ENCODE measurements around the gene APOB.

The APOB gene

GRCh38 chr2:21001988-21002813, 41.7 kb downstream of the APOB start:
- DNase-seq: no peak

GRCh38 chr2:21001225-21001946, 42.5 kb downstream of the APOB start:
- DNase-seq: no peak

- no peak for DNase-seq
Measured at GRCh38 chr2:20999906-21000645, 43.8 kb downstream of the APOB start.

- no peak for DNase-seq
Measured at GRCh38 chr2:20998972-20999905, 44.6 kb downstream of the APOB start.

- no peak for DNase-seq
Measured at GRCh38 chr2:20997953-20998722, 45.7 kb downstream of the APOB start.

DNA sequence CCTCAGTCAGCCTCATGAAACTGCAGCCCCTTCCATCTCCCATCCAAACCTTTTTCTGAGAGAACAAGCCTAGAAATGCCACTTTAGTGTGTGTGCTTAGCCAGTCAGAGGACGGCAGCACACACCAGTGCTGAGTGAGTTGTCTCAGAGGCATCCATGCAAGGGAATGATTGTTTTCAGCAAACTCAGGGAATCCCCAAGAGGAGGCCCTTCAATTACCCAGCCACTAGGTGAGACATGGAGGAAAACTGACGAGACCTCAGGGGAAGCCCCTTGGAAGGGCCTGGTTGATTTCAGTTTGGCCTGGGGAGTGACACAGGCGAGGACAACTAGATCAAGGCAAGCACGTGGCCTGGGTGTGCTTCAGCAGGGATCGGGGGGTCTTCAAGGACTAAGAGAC, 49.7 kb downstream of the APOB start:
- no peak for DNase-seq

DNA sequence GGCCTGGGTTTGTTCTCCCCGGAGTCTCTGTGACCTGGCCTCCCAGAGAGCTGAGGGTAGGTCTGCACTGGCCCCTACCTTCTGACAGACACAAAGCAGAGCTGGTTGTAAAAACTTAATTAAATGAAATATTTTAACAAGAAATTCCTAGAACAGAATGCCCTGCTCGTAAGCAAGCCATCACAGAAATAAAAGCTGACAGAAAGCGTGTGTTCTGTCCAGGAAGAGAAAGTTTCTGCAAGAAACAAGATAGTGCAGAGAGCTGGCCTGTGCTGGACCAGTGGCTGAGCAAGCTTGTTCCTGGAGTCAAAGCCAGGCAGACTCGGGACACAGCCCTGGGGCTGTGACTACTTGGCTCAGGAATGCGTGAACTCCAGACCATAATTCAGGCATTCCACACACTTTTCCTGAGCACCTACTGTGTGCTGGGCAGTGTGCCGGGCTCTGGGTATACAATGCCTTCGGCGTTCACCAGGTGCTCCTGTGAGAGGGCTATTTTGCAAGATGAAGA, 51.6 kb downstream of the APOB start:
- DNase-seq: no peak

DNA sequence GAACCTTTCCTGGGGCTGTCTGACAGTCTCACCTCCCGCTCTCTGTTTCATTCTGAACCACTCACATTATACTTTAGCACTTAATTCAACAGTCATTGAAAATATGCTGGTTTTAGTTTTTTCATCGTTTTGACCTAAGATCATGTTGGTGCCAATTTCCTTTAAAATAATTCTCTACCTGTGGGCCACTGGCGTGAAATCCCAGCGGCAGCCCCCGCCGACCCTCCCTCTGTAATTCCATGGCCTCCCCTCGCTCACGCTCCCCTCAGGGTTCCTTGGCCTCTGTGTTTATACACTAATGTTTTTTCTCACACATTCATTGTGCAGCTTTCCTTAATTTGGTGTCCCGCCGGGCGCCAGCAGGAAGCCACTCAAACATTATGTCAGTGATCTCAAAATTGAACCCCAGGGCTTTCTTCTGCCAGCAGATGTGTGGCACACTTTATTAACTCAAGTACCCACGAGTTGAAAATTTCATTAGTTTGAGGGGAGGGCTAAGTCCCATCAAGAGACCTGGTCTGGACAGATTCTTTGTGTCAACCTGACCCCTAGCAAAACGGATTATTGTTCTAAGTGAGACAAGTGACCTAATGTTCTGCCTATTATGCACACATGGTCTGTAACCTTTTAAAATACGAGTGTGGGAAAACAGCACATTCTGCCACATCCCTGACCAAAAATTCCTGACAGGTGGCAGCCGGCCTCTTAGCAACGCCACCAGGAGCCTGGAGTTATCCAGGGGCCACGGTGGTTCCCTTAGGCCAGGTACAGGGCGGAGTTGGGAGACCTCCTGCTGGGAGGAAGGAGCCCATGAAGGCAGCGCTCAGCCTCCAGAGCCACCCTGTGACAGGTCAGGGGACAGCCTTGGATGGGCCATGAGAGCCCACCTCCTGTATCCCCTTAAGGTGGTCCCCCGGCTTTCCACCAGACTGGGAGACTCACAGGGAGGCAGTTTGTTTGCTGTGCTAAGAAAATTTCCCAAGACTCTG, 53.1 kb downstream of the APOB start:
- no peak for DNase-seq

GRCh38 chr2:20989404-20989803, 54.5 kb downstream of the APOB start:
- DNase-seq: no peak

- DNase-seq: no peak
Measured at GRCh38 chr2:20988905-20989304, 55.0 kb downstream of the APOB start.

- no peak for DNase-seq
Measured at GRCh38 chr2:20986024-20986939, 57.6 kb downstream of the APOB start.

GRCh38 chr2:20985062-20985461, 58.8 kb downstream of the APOB start:
- DNase-seq: no peak

DNA sequence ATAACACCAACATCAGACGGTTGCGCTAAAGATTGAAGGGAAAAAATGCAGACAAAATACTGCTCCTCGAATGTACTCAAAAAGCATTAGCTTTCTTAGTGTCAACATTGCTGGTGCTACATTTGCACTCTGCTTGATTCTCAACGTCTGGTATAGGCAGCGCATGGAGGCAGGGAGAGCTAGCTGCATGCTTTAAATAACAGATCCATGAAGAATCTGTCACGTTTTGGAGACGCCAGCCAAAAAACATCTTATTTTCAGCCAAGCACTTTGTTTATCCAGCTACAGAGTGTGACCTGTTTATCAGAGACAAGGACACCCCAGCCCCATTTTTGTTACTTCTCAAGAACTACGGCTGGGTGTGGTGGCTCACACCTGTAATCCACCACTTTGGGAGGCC, 59.5 kb downstream of the APOB start:
- no peak for DNase-seq

- no peak for DNase-seq
Measured at GRCh38 chr2:20983844-20984243, 60.0 kb downstream of the APOB start.

- no peak for DNase-seq
Measured at GRCh38 chr2:20982861-20983260, 61.0 kb downstream of the APOB start.

DNA sequence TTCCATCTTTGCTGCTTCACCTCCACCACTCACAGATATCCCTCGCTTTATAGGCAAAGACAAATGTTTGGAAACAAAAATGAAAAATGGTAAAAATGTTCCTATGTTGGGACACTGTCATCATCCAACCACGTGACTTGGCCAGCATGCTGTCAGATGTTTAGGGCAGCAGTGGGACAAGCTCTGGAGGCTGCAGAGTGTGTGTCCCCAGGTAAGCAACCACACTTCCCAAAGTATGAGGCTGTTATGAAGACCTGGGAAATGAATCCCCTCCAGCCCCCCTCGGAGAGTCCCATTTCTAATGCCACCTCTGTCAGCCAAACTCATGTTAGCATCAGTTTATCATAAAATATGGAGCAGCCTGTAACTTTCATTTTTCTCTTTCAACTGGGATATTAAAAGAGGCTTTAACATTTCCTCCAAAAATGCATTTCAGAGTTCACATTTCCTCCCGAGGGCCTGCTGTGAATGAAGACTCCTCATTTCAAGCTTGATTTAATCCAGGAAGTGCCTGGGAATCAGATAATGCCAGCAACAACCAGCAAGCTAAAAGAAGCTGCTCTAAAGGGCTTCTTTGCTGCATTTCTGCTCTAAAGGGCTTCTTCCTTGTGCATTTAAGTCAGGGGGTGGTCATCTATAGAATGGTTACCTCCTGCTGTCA, 66.2 kb downstream of the APOB start:
- no peak for DNase-seq

- DNase-seq: no peak
Measured at GRCh38 chr2:20976527-20976926, 67.3 kb downstream of the APOB start.

GRCh38 chr2:20972792-20973565, 70.9 kb downstream of the APOB start:
- DNase-seq: no peak
